A673 (cell line): ENCODE data around the gene STIM1. TPM values are rescaled to one million over a fixed set of nuclear protein-coding genes. Genes with fewer than 3 reads are reported as not detected.

Source experiments
- BruUV-seq: library from RNA; stranded (reverse); fragments of 400-500 nt; replicated peaks from 2 replicates; lab custom pipeline; 2021; lab: Mats Ljungman, UMichigan
- CTCF ChIA-PET: fragments of 300-600 bp; sonication (Branson Sonifier 250); formaldehyde crosslinking; loops from one replicate; lab custom pipeline; 2022; ENCODE audit warnings: antibody characterized with exemption; lab: Charles Lee
- POLR2A ChIA-PET: fragments of 300-600 bp; sonication (Branson Sonifier 250); formaldehyde crosslinking; loops from one replicate; lab custom pipeline; 2022; ENCODE audit warnings: antibody characterized with exemption; ENCODE audit not compliant: low non-redundant PET; lab: Charles Lee
- DNase-seq: peaks from one replicate; pipeline ENCODE4 v3.0.0-alpha.2; 2015; ENCODE audit warnings: low spot score
- H3K27ac ChIP-seq: fragments of 200-600 bp; sonication (generic); 2 replicates; pipeline ENCODE4 v1.5.1; 2016; ENCODE audit warnings: mixed run types, low read depth, mild to moderate bottlenecking, mixed read lengths, antibody characterized with exemption, low read length; ENCODE audit not compliant: poor library complexity, severe bottlenecking
- H3K27me3 ChIP-seq: fragments of 200-600 bp; sonication (generic); replicated peaks from 2 replicates; pipeline ENCODE4 v1.6.1; 2017; ENCODE audit warnings: mixed run types, low read depth, mild to moderate bottlenecking, mixed read lengths, antibody characterized with exemption, low read length; ENCODE audit not compliant: insufficient read depth, poor library complexity
- H3K36me3 ChIP-seq: fragments of 200-600 bp; sonication (generic); 2 replicates; pipeline ENCODE4 v1.6.1; 2016; ENCODE audit warnings: mixed run types, mild to moderate bottlenecking, mixed read lengths, antibody characterized with exemption, low read length; ENCODE audit not compliant: insufficient read depth, poor library complexity, severe bottlenecking
- H3K4me1 ChIP-seq: fragments of 200-600 bp; sonication (generic); 2 replicates; pipeline ENCODE4 v1.6.1; 2017; ENCODE audit warnings: mixed run types, mild to moderate bottlenecking, mixed read lengths, antibody characterized with exemption, low read length; ENCODE audit not compliant: insufficient read depth, poor library complexity, severe bottlenecking
- H3K4me3 ChIP-seq: fragments of 200-600 bp; sonication (generic); 2 replicates; pipeline ENCODE4 v1.5.1; 2016; ENCODE audit warnings: low read depth, mixed run types, mild to moderate bottlenecking, mixed read lengths, low read length; ENCODE audit not compliant: poor library complexity, severe bottlenecking
- H3K9me3 ChIP-seq: fragments of 200-600 bp; sonication (generic); 2 replicates; pipeline ENCODE4 v1.6.1; 2016; ENCODE audit warnings: mixed run types, low read depth, mild to moderate bottlenecking, mixed read lengths, antibody characterized with exemption, low read length; ENCODE audit not compliant: poor library complexity, severe bottlenecking
- EZH2 ChIP-seq: fragments of 200-600 bp; sonication (generic); IDR thresholded peaks from 2 replicates; pipeline ENCODE4 v1.6.1; 2017; ENCODE audit warnings: borderline replicate concordance, low read depth, mild to moderate bottlenecking, mixed read lengths, antibody characterized with exemption, low read length; ENCODE audit not compliant: poor library complexity, severe bottlenecking
- intact Hi-C: fragments of 100-400 bp; cut with micrococcal nuclease; formaldehyde crosslinking; loops from one replicate; pipeline ENCODE4 v1.10.0; 2022; ENCODE audit not compliant: unreplicated experiment
- total RNA-seq: library from RNA; stranded (reverse); gene quantifications from 2 replicates; pipeline ENCODE4 v1.2.3, GENCODE V29; 2021
- TF ChIP-seq, protein P1 (sequence below): fragments of 300-800, 200-600 bp; sonication (generic); conservative IDR thresholded peaks from 2 replicates; pipeline ENCODE4 v1.5.1; 2017; ENCODE audit warnings: low read depth, mild to moderate bottlenecking, antibody characterized with exemption, low read length, moderate library complexity, mixed read lengths

Gene STIM1
- total RNA-seq, 1 experiment from 2014 or later, result 14.2 TPM

DNA sequence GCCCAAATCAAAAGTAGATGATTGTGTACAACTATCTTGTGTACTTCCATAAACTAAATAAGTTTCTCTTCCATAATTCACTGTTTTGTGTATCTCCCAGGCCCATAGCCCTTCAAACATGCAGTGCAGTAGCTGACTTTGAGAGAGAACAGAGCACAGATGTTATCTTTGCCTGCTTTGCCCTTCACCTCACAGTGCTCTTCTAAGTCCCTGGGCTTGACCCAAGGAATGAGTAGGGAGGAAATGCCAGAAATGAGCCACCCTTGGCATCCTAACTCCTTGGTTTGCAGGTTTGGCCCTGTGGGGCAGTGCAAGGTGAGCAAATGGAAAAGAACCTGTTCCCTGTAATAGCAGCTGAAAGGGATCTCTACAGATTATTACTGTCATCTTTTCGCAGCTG is 79.2 kb downstream of the STIM1 start:
- ChIA-PET CTCF (no interaction called here), POLR2A (no interaction called here)
- no peaks in the 10 kb centered on the region for H3K9me3 ChIP-seq
- BruUV-seq, result no TSS peak
- H3K36me3 ChIP-seq, result no peaks in the 10 kb centered on the region
- DNase-seq, result no peak
- intact Hi-C loops, result no loop called here
- H3K27me3 ChIP-seq, result no peaks in the 10 kb centered on the region
- TF ChIP-seq EZH2, result no peak
- TF ChIP-seq, protein P1, sequence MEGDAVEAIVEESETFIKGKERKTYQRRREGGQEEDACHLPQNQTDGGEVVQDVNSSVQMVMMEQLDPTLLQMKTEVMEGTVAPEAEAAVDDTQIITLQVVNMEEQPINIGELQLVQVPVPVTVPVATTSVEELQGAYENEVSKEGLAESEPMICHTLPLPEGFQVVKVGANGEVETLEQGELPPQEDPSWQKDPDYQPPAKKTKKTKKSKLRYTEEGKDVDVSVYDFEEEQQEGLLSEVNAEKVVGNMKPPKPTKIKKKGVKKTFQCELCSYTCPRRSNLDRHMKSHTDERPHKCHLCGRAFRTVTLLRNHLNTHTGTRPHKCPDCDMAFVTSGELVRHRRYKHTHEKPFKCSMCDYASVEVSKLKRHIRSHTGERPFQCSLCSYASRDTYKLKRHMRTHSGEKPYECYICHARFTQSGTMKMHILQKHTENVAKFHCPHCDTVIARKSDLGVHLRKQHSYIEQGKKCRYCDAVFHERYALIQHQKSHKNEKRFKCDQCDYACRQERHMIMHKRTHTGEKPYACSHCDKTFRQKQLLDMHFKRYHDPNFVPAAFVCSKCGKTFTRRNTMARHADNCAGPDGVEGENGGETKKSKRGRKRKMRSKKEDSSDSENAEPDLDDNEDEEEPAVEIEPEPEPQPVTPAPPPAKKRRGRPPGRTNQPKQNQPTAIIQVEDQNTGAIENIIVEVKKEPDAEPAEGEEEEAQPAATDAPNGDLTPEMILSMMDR, result no peak
- H3K4me1 ChIP-seq, result no peaks in the 10 kb centered on the region
- H3K4me3 ChIP-seq, result no peak overlapping the region
- H3K27ac ChIP-seq, result no peak overlapping the region

DNA sequence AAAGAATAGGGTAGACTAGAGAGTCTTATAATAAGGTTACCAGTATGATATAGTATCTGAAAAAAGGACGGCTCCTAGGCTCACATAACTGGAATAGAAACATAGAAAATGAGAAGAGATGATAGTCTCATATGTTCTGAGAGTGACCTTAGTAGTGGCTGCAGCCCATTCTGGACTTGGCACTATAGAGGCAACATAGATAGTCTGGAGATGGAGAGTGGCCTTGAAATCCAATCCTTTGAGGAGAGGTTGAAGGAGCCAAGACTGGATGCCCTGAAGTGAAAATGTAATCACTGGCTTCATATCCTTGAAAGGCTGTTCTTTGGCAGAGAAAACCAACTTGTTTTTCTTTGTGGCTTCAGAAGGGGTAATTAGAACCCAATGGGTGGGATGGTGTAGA is 81.1 kb downstream of the STIM1 start:
- intact Hi-C loops, result no loop called here
- Histone ChIP-seq H3K27ac (no peak overlapping the region), H3K9me3 (no peaks in the 10 kb centered on the region), H3K27me3 (no peaks in the 10 kb centered on the region), H3K4me3 (no peak overlapping the region), H3K4me1 (no peaks in the 10 kb centered on the region), H3K36me3 (no peaks in the 10 kb centered on the region)
- no peak for DNase-seq
- ChIA-PET POLR2A (no interaction called here), CTCF (no interaction called here)
- no TSS peak for BruUV-seq
- TF ChIP-seq, protein P1, result no peak
- no peak for TF ChIP-seq EZH2

DNA sequence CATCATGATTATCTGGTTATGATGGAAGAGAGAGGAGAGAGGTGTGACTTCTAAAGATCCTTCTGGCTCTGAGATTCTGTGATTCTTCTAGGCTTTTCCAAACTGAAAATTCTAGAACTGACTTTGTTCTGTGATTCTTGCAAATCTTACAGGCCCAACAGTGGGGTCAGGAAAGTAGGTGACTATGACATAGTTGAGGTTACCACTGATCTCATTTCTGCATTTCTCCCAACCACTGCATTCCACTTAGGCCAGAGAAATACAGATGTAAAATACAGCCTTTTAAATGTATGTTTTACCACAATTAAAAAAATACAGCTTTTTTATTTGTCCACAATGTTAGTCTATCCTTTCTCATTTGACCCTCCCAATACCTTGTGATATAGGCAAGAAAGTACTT is 83.7 kb downstream of the STIM1 start:
- intact Hi-C loops, result no loop called here
- POLR2A ChIA-PET, result no interaction called here

More for the DNA sequence above, 83.7 kb downstream of the STIM1 start:
- no peak for DNase-seq
- Histone ChIP-seq H3K27ac (no peak overlapping the region), H3K36me3 (no peaks in the 10 kb centered on the region), H3K27me3 (no peaks in the 10 kb centered on the region), H3K9me3 (no peaks in the 10 kb centered on the region), H3K4me1 (no peaks in the 10 kb centered on the region), H3K4me3 (no peak overlapping the region)
- no TSS peak for BruUV-seq
- TF ChIP-seq EZH2, result no peak
- TF ChIP-seq, protein P1, result no peak
- CTCF ChIA-PET, result no interaction called here
